Endodermal cell (in vitro differentiated cells): ENCODE measurements around the gene ATG12. TPM values are rescaled to one million over a fixed set of nuclear protein-coding genes. Genes with fewer than 3 reads are reported as not detected.

Source experiments
- DNase-seq: peaks from one replicate; pipeline ENCODE4 v3.0.0-alpha.2; 2017
- H3K27ac ChIP-seq: 2 replicates; pipeline ENCODE4 v1.5.1; 2013; ENCODE audit warnings: mild to moderate bottlenecking, low read depth, low read length, moderate library complexity
- H3K27me3 ChIP-seq: 2 replicates; pipeline ENCODE4 v1.6.1; 2013; ENCODE audit warnings: mild to moderate bottlenecking, low read length, moderate library complexity; ENCODE audit not compliant: insufficient read depth, control insufficient read depth, poor library complexity, severe bottlenecking
- H3K36me3 ChIP-seq: 2 replicates; pipeline ENCODE4 v1.7.0; 2013; ENCODE audit warnings: mild to moderate bottlenecking, low read length, moderate library complexity; ENCODE audit not compliant: control insufficient read depth, insufficient read depth
- H3K4me1 ChIP-seq: one replicate; pipeline ENCODE4 v1.7.0; 2013; ENCODE audit warnings: low read length; ENCODE audit not compliant: control insufficient read depth, insufficient read depth
- H3K4me3 ChIP-seq: 2 replicates; pipeline ENCODE4 v1.5.1; 2013; ENCODE audit warnings: mild to moderate bottlenecking, low read length, moderate library complexity
- H3K9ac ChIP-seq: 2 replicates; pipeline ENCODE4 v1.6.1; 2013; ENCODE audit warnings: mild to moderate bottlenecking, low read length, moderate library complexity; ENCODE audit not compliant: poor library complexity, severe bottlenecking; ENCODE audit errors: extremely low read depth
- H3K9me3 ChIP-seq: 2 replicates; pipeline ENCODE4 v1.6.1; 2013; ENCODE audit warnings: mild to moderate bottlenecking, low read length, moderate library complexity; ENCODE audit not compliant: control insufficient read depth
- H3K27ac Mint-ChIP-seq: 2 replicates; pipeline ENCODE4 v1.8.0; 2020; ENCODE audit warnings: mixed read lengths
- H3K27me3 Mint-ChIP-seq: 2 replicates; pipeline ENCODE4 v1.8.0; 2021; ENCODE audit warnings: mild to moderate bottlenecking, mixed read lengths; ENCODE audit not compliant: insufficient read depth
- H3K36me3 Mint-ChIP-seq: 2 replicates; pipeline ENCODE4 v1.8.0; 2020; ENCODE audit warnings: low read depth, mixed read lengths
- H3K4me1 Mint-ChIP-seq: 2 replicates; pipeline ENCODE4 v1.8.0; 2020; ENCODE audit warnings: mixed read lengths
- H3K4me3 Mint-ChIP-seq: 2 replicates; pipeline ENCODE4 v1.8.0; 2020; ENCODE audit warnings: mild to moderate bottlenecking, moderate library complexity, mixed read lengths
- H3K9me3 Mint-ChIP-seq: 2 replicates; pipeline ENCODE4 v1.8.0; 2020; ENCODE audit warnings: mild to moderate bottlenecking, mixed read lengths
- CTCF ChIP-seq: fragments of 200-600 bp; sonication (generic); conservative IDR thresholded peaks from 2 replicates; pipeline ENCODE4 v1.5.0; 2021; ENCODE audit warnings: antibody characterized with exemption, mild to moderate bottlenecking
- WGBS, 2 experiments: methylation state at CpG; one replicate each; pipeline versions ENCODE4 v1.1.5 to v1.1.7; 2013; ENCODE audit warnings: missing lambda C conversion rate in 2 of 2, mixed read lengths in 1 of 2; ENCODE audit not compliant: insufficient coverage in 1 of 2, insufficient read length in 1 of 2; 5-methylcytosine and 5-hydroxymethylcytosine counted together
- total RNA-seq, 2 donors: library from RNA; stranded (reverse); fragmentation: NEBNext Ultra II Directional in 1 of 2; extraction: Animal tissue kit (Norgen Biotek cat#: 25700) in 1 of 2; gene quantifications; 2 replicates in 1 of 2; 3 replicates in 1 of 2; pipeline ENCODE4 v1.2.1, GENCODE V29; 2021

The ATG12 gene
- total RNA-seq, 2 donors from 2014 or later = 47.9 to 57.8 TPM

GRCh38 chr5:115859378-115859777, 18.0 kb upstream of the ATG12 start:
- Histone ChIP-seq H3K4me1 (peaks cover 4% of the 10 kb centered on the region), H3K36me3 (no peaks in the 10 kb centered on the region), H3K27ac (no peak overlapping the region), H3K9ac (no peak overlapping the region), H3K9me3 (peaks cover under 1% of the 10 kb centered on the region), H3K27me3 (no peaks in the 10 kb centered on the region), H3K4me3 (no peak overlapping the region)
- DNase-seq = no peak
- peaks cover under 1% of the 10 kb centered on the region for H3K9me3 Mint-ChIP-seq
- no peaks in the 10 kb centered on the region for H3K27me3 Mint-ChIP-seq
- TF ChIP-seq CTCF = no peak
- H3K4me1 Mint-ChIP-seq = peaks cover 7% of the 10 kb centered on the region
- H3K27ac Mint-ChIP-seq = no peak overlapping the region
- H3K4me3 Mint-ChIP-seq = no peak overlapping the region
- peaks cover 2% of the 10 kb centered on the region for H3K36me3 Mint-ChIP-seq

- no peaks in the 10 kb centered on the region for H3K4me1 ChIP-seq
- DNase-seq = no peak
- H3K4me1 Mint-ChIP-seq = peaks cover 7% of the 10 kb centered on the region
- peaks cover 10% of the 10 kb centered on the region for H3K9me3 ChIP-seq
- no peak for TF ChIP-seq CTCF
- peak overlapping the region; percentile 45 for H3K27ac Mint-ChIP-seq
- no peak overlapping the region for H3K9ac ChIP-seq
- no peaks in the 10 kb centered on the region for H3K36me3 ChIP-seq
- peaks cover 8% of the 10 kb centered on the region for H3K36me3 Mint-ChIP-seq
- WGBS, 2 experiments = 91 to 95% methylated on average over 2 to 3 of the region's 3 CpGs
- no peaks in the 10 kb centered on the region for H3K27me3 Mint-ChIP-seq
- H3K4me3 Mint-ChIP-seq = no peak overlapping the region
- peaks cover 10% of the 10 kb centered on the region for H3K9me3 Mint-ChIP-seq
- H3K4me3 ChIP-seq = no peak overlapping the region
- no peak overlapping the region for H3K27ac ChIP-seq
- no peaks in the 10 kb centered on the region for H3K27me3 ChIP-seq
These were observed 17.0 kb upstream of the ATG12 start for GRCh38 chr5:115858396-115858795.

GRCh38 chr5:115857626-115858349, 16.4 kb upstream of the ATG12 start:
- no peak overlapping the region for H3K27ac Mint-ChIP-seq
- DNase-seq = no peak

More at GRCh38 chr5:115857626-115858349, 16.4 kb upstream of the ATG12 start:
- H3K9ac ChIP-seq = no peak overlapping the region
- H3K27me3 Mint-ChIP-seq = no peaks in the 10 kb centered on the region
- H3K36me3 Mint-ChIP-seq = peaks cover 8% of the 10 kb centered on the region
- H3K4me1 Mint-ChIP-seq = peaks cover 7% of the 10 kb centered on the region
- H3K36me3 ChIP-seq = no peaks in the 10 kb centered on the region
- peaks cover 16% of the 10 kb centered on the region for H3K9me3 ChIP-seq
- H3K4me3 ChIP-seq = no peak overlapping the region
- H3K27ac ChIP-seq = no peak overlapping the region
- H3K4me1 ChIP-seq = no peaks in the 10 kb centered on the region
- no peak overlapping the region for H3K4me3 Mint-ChIP-seq
- 100% methylated on average over 2 of the region's 2 CpGs; no CpG with 5 or more reads in 1 of the 2 experiments for WGBS, 2 experiments
- H3K9me3 Mint-ChIP-seq = peaks cover 13% of the 10 kb centered on the region
- no peaks in the 10 kb centered on the region for H3K27me3 ChIP-seq
- TF ChIP-seq CTCF = no peak
